Endothelial cell (in vitro differentiated cells): ENCODE data around the gene GGNBP2. TPM values are rescaled to one million over a fixed set of nuclear protein-coding genes. Genes with fewer than 3 reads are reported as not detected.

ENCODE experiments used
- DNase-seq: peaks from one replicate; pipeline ENCODE4 v3.0.0; 2021; ENCODE audit warnings: low spot score
- H3K27ac Mint-ChIP-seq: one replicate; pipeline ENCODE4 v1.8.0; 2021; ENCODE audit warnings: mixed read lengths, inconsistent platforms; ENCODE audit not compliant: unreplicated experiment
- H3K27me3 Mint-ChIP-seq: one replicate; pipeline ENCODE4 v1.8.0; 2021; ENCODE audit warnings: mild to moderate bottlenecking, moderate library complexity, mixed read lengths, inconsistent platforms; ENCODE audit not compliant: unreplicated experiment
- H3K36me3 Mint-ChIP-seq: one replicate; pipeline ENCODE4 v1.8.0; 2021; ENCODE audit warnings: mild to moderate bottlenecking, low read depth, mixed read lengths, inconsistent platforms; ENCODE audit not compliant: unreplicated experiment
- H3K4me1 Mint-ChIP-seq: one replicate; pipeline ENCODE4 v1.8.0; 2021; ENCODE audit warnings: mild to moderate bottlenecking, mixed read lengths, inconsistent platforms; ENCODE audit not compliant: unreplicated experiment
- H3K4me3 Mint-ChIP-seq: one replicate; pipeline ENCODE4 v1.8.0; 2021; ENCODE audit warnings: mild to moderate bottlenecking, mixed read lengths, inconsistent platforms; ENCODE audit not compliant: unreplicated experiment
- H3K9me3 Mint-ChIP-seq: one replicate; pipeline ENCODE4 v1.8.0; 2021; ENCODE audit warnings: mixed read lengths, inconsistent platforms; ENCODE audit not compliant: unreplicated experiment
- CTCF ChIP-seq: fragments of 200-600 bp; sonication (generic); IDR thresholded peaks from one replicate; pipeline ENCODE4 v1.5.0; 2021; ENCODE audit warnings: antibody characterized with exemption; ENCODE audit not compliant: unreplicated experiment
- total RNA-seq: library from RNA; stranded (reverse); fragmentation: NEBNext Ultra II Directional; extraction: Animal tissue kit (Norgen Biotek cat#: 25700); gene quantifications from one replicate; pipeline ENCODE4 v1.2.1, GENCODE V29; 2021; ENCODE audit not compliant: unreplicated experiment

GGNBP2 gene
- total RNA-seq, 1 donor from 2014 or later: 84.4 TPM

- no peak for TF ChIP-seq CTCF
- Mint-ChIP-seq H3K27ac (no peak overlapping the region), H3K36me3 (peaks cover 4% of the 10 kb centered on the region), H3K4me1 (peaks cover 19% of the 10 kb centered on the region), H3K27me3 (peaks cover 4% of the 10 kb centered on the region), H3K9me3 (no peaks in the 10 kb centered on the region), H3K4me3 (no peak overlapping the region)
- no peak for DNase-seq
Observed at GRCh38 chr17:36597226-36597625, 52.5 kb downstream of the GGNBP2 start.

- Mint-ChIP-seq H3K4me1 (peaks cover 13% of the 10 kb centered on the region), H3K36me3 (peaks cover 4% of the 10 kb centered on the region), H3K27ac (no peak overlapping the region), H3K9me3 (no peaks in the 10 kb centered on the region), H3K4me3 (no peak overlapping the region), H3K27me3 (peaks cover 4% of the 10 kb centered on the region)
- TF ChIP-seq CTCF: no peak
- no peak for DNase-seq
Observed at GRCh38 chr17:36597866-36598777, 53.4 kb downstream of the GGNBP2 start.

- H3K4me3 Mint-ChIP-seq: no peak overlapping the region
- TF ChIP-seq CTCF: no peak
- H3K9me3 Mint-ChIP-seq: no peaks in the 10 kb centered on the region
- DNase-seq: no peak
- peaks cover 4% of the 10 kb centered on the region for H3K36me3 Mint-ChIP-seq
- H3K27ac Mint-ChIP-seq: no peak overlapping the region
- H3K27me3 Mint-ChIP-seq: peaks cover 4% of the 10 kb centered on the region
- peaks cover 11% of the 10 kb centered on the region for H3K4me1 Mint-ChIP-seq
Observed at GRCh38 chr17:36598951-36599401, 54.3 kb downstream of the GGNBP2 start.

- Mint-ChIP-seq H3K4me3 (peak overlapping the region; percentile 65), H3K27me3 (peaks cover 4% of the 10 kb centered on the region)
Observed at GRCh38 chr17:36599546-36600250, 55.0 kb downstream of the GGNBP2 start.

More at GRCh38 chr17:36599546-36600250, 55.0 kb downstream of the GGNBP2 start:
- no peak for TF ChIP-seq CTCF
- peaks cover 4% of the 10 kb centered on the region for H3K36me3 Mint-ChIP-seq
- peaks cover 15% of the 10 kb centered on the region for H3K4me1 Mint-ChIP-seq
- no peak for DNase-seq
- no peak overlapping the region for H3K27ac Mint-ChIP-seq
- H3K9me3 Mint-ChIP-seq: no peaks in the 10 kb centered on the region
